Activated T-helper 17 cell treated with anti-CD3 and anti-CD28 coated beads, Interleukin-2, amount 50 U/mL, for 72 hours (primary cell): Measurements from ENCODE around the gene TSPAN5. TPM values are rescaled to one million over a fixed set of nuclear protein-coding genes. Genes with fewer than 3 reads are reported as not detected.
"Not testable (repeated sequence)": the region's sequence is repeated elsewhere in the genome, so short reads cannot be mapped to it uniquely, and the experiment has no call there.

Experiments used
- ATAC-seq: fragments of 150-1000 bp; cut with Tn5 transposase; replicated peaks from 2 replicates; pipeline ENCODE4 v1.10.0; 2021; ENCODE audit warnings: mild to moderate bottlenecking, moderate library complexity
- H3K27ac Mint-ChIP-seq: one replicate; pipeline ENCODE4 v1.8.0; 2022; ENCODE audit warnings: mixed read lengths
- H3K27me3 Mint-ChIP-seq: one replicate; pipeline ENCODE4 v1.8.0; 2022; ENCODE audit warnings: mixed read lengths
- H3K36me3 Mint-ChIP-seq: one replicate; pipeline ENCODE4 v1.8.0; 2022; ENCODE audit warnings: low read depth, mild to moderate bottlenecking, mixed read lengths
- H3K4me1 Mint-ChIP-seq: one replicate; pipeline ENCODE4 v1.8.0; 2022; ENCODE audit warnings: mixed read lengths
- H3K4me3 Mint-ChIP-seq: one replicate; pipeline ENCODE4 v1.8.0; 2022; ENCODE audit warnings: mild to moderate bottlenecking, mixed read lengths
- H3K9me3 Mint-ChIP-seq: one replicate; pipeline ENCODE4 v1.8.0; 2022; ENCODE audit warnings: mixed read lengths
- total RNA-seq, 2 donors: library from RNA; stranded (reverse); gene quantifications; one replicate each; pipeline ENCODE4 v1.2.3, GENCODE V29; 2022

Gene TSPAN5
- total RNA-seq, 2 donors from 2014 or later = 17.8 to 19.0 TPM

GRCh38 chr4:98534146-98534545 is 124.3 kb downstream of the TSPAN5 start:
- Mint-ChIP-seq H3K4me1 (peaks cover 14% of the 10 kb centered on the region), H3K27ac (peak overlapping the region; percentile 45), H3K4me3 (peak overlapping the region; percentile 22)
- H3K27me3 Mint-ChIP-seq, H3K9me3 Mint-ChIP-seq, H3K36me3 Mint-ChIP-seq, ATAC-seq: not testable (repeated sequence)

GRCh38 chr4:98530572-98530971 is 127.8 kb downstream of the TSPAN5 start:
- Mint-ChIP-seq H3K9me3 (peaks cover 4% of the 10 kb centered on the region), H3K36me3 (peaks cover 5% of the 10 kb centered on the region), H3K4me1 (peaks cover 20% of the 10 kb centered on the region), H3K27ac (no peak overlapping the region), H3K27me3 (no peaks in the 10 kb centered on the region), H3K4me3 (no peak overlapping the region)
- no peak for ATAC-seq

- Mint-ChIP-seq H3K9me3 (peaks cover 4% of the 10 kb centered on the region), H3K27me3 (no peaks in the 10 kb centered on the region), H3K4me3 (no peak overlapping the region), H3K36me3 (peaks cover 5% of the 10 kb centered on the region), H3K27ac (no peak overlapping the region), H3K4me1 (peaks cover 20% of the 10 kb centered on the region)
- ATAC-seq = peak; percentile 40
Measured at GRCh38 chr4:98529970-98530569, 128.3 kb downstream of the TSPAN5 start.

GRCh38 chr4:98528882-98529281 is 129.5 kb downstream of the TSPAN5 start:
- no peaks in the 10 kb centered on the region for H3K27me3 Mint-ChIP-seq
- H3K4me1 Mint-ChIP-seq = peaks cover 11% of the 10 kb centered on the region
- no peak overlapping the region for H3K4me3 Mint-ChIP-seq
- peak; percentile 86 for ATAC-seq
- H3K9me3 Mint-ChIP-seq = peaks cover 1% of the 10 kb centered on the region
- H3K36me3 Mint-ChIP-seq = peaks cover 2% of the 10 kb centered on the region
- no peak overlapping the region for H3K27ac Mint-ChIP-seq

GRCh38 chr4:98527534-98528269 is 130.7 kb downstream of the TSPAN5 start:
- no peak for ATAC-seq
- Mint-ChIP-seq H3K4me1 (peaks cover 11% of the 10 kb centered on the region), H3K4me3 (no peak overlapping the region), H3K27ac (no peak overlapping the region), H3K36me3 (no peaks in the 10 kb centered on the region), H3K27me3 (no peaks in the 10 kb centered on the region), H3K9me3 (no peaks in the 10 kb centered on the region)

GRCh38 chr4:98524230-98524629 is 134.2 kb downstream of the TSPAN5 start:
- no peak for ATAC-seq
- H3K4me3 Mint-ChIP-seq = no peak overlapping the region
- no peak overlapping the region for H3K27ac Mint-ChIP-seq
- H3K36me3 Mint-ChIP-seq = no peaks in the 10 kb centered on the region
- peaks cover 32% of the 10 kb centered on the region for H3K4me1 Mint-ChIP-seq
- H3K27me3 Mint-ChIP-seq = no peaks in the 10 kb centered on the region
- no peaks in the 10 kb centered on the region for H3K9me3 Mint-ChIP-seq

- peak overlapping the region; percentile 9 for H3K4me3 Mint-ChIP-seq
- no peaks in the 10 kb centered on the region for H3K27me3 Mint-ChIP-seq
- peaks cover 32% of the 10 kb centered on the region for H3K4me1 Mint-ChIP-seq
- H3K36me3 Mint-ChIP-seq = no peaks in the 10 kb centered on the region
- ATAC-seq = peak; percentile 56
- H3K27ac Mint-ChIP-seq = peak overlapping the region; percentile 47
- no peaks in the 10 kb centered on the region for H3K9me3 Mint-ChIP-seq
Measured at GRCh38 chr4:98522636-98523395, 135.6 kb downstream of the TSPAN5 start.

- ATAC-seq = peak; percentile 20
- H3K9me3 Mint-ChIP-seq = no peaks in the 10 kb centered on the region
- H3K36me3 Mint-ChIP-seq = no peaks in the 10 kb centered on the region
- no peaks in the 10 kb centered on the region for H3K27me3 Mint-ChIP-seq
- peaks cover 38% of the 10 kb centered on the region for H3K4me1 Mint-ChIP-seq
- H3K27ac Mint-ChIP-seq = peak overlapping the region; percentile 47
- peak overlapping the region; percentile 9 for H3K4me3 Mint-ChIP-seq
Measured at GRCh38 chr4:98522062-98522461, 136.3 kb downstream of the TSPAN5 start.

- Mint-ChIP-seq H3K36me3 (no peaks in the 10 kb centered on the region), H3K4me3 (no peak overlapping the region), H3K9me3 (no peaks in the 10 kb centered on the region), H3K4me1 (peaks cover 43% of the 10 kb centered on the region), H3K27me3 (no peaks in the 10 kb centered on the region), H3K27ac (peak overlapping the region; percentile 47)
- no peak for ATAC-seq
Measured at GRCh38 chr4:98521486-98521885, 136.9 kb downstream of the TSPAN5 start.

- no peak for ATAC-seq
- Mint-ChIP-seq H3K4me3 (peak overlapping the region; percentile 51), H3K27ac (peak overlapping the region; percentile 72), H3K9me3 (no peaks in the 10 kb centered on the region), H3K27me3 (no peaks in the 10 kb centered on the region), H3K4me1 (peaks cover 53% of the 10 kb centered on the region), H3K36me3 (no peaks in the 10 kb centered on the region)
Measured at GRCh38 chr4:98519268-98519977, 139.0 kb downstream of the TSPAN5 start.

- H3K27ac Mint-ChIP-seq = peak overlapping the region; percentile 72
- peak overlapping the region; percentile 51 for H3K4me3 Mint-ChIP-seq
- no peaks in the 10 kb centered on the region for H3K27me3 Mint-ChIP-seq
- peaks cover 50% of the 10 kb centered on the region for H3K4me1 Mint-ChIP-seq
- H3K9me3 Mint-ChIP-seq = no peaks in the 10 kb centered on the region
- H3K36me3 Mint-ChIP-seq = no peaks in the 10 kb centered on the region
- peak; percentile 66 for ATAC-seq
Measured at GRCh38 chr4:98518559-98519267, 139.7 kb downstream of the TSPAN5 start.

- ATAC-seq = peak; percentile 62
- H3K9me3 Mint-ChIP-seq = no peaks in the 10 kb centered on the region
- H3K27ac Mint-ChIP-seq = no peak overlapping the region
- peaks cover 54% of the 10 kb centered on the region for H3K4me1 Mint-ChIP-seq
- H3K36me3 Mint-ChIP-seq = no peaks in the 10 kb centered on the region
- H3K4me3 Mint-ChIP-seq = peak overlapping the region; percentile 34
- H3K27me3 Mint-ChIP-seq = no peaks in the 10 kb centered on the region
Measured at GRCh38 chr4:98517218-98518021, 141.0 kb downstream of the TSPAN5 start.
